Smooth muscle cell (in vitro differentiated cells): Measurements from ENCODE around the gene CCDC174. TPM values are rescaled to one million over a fixed set of nuclear protein-coding genes. Genes with fewer than 3 reads are reported as not detected.

Source experiments
- DNase-seq: peaks from one replicate; lab custom pipeline; 2025; ENCODE audit not compliant: unreplicated experiment; lab: John Stamatoyannopoulos, UW
- H2AFZ ChIP-seq: fragments of 200-600 bp; sonication (generic); 2 replicates; pipeline ENCODE4 v1.6.0; 2016; ENCODE audit warnings: antibody characterized with exemption, low read depth, mild to moderate bottlenecking
- H3F3A ChIP-seq: fragments of 200-600 bp; sonication (generic); 2 replicates; pipeline ENCODE4 v1.6.0; 2017; ENCODE audit warnings: antibody characterized with exemption, low read depth
- H3K27ac ChIP-seq: fragments of 200-600 bp; sonication (generic); 2 replicates; pipeline ENCODE4 v1.5.1; 2016; ENCODE audit warnings: low read depth, mild to moderate bottlenecking
- H3K27me3 ChIP-seq: fragments of 200-600 bp; sonication (generic); 2 replicates; pipeline ENCODE4 v1.6.1; 2016; ENCODE audit warnings: low read depth, mild to moderate bottlenecking
- H3K36me3 ChIP-seq: fragments of 200-600 bp; sonication (generic); 2 replicates; pipeline ENCODE4 v1.5.1; 2016; ENCODE audit warnings: low read depth
- H3K4me1 ChIP-seq: fragments of 200-600 bp; sonication (generic); 2 replicates; pipeline ENCODE4 v1.5.1; 2016; ENCODE audit warnings: low read depth
- H3K4me2 ChIP-seq: fragments of 200-600 bp; sonication (generic); 2 replicates; pipeline ENCODE4 v1.6.0; 2016; ENCODE audit warnings: mild to moderate bottlenecking
- H3K4me3 ChIP-seq: fragments of 200-600 bp; sonication (generic); 2 replicates; pipeline ENCODE4 v1.5.1; 2016; ENCODE audit warnings: mild to moderate bottlenecking
- H3K79me2 ChIP-seq: fragments of 200-600 bp; sonication (generic); 2 replicates; pipeline ENCODE4 v1.6.0; 2016; ENCODE audit warnings: low read depth, mild to moderate bottlenecking
- H3K9ac ChIP-seq: fragments of 200-600 bp; sonication (generic); 2 replicates; pipeline ENCODE4 v1.6.0; 2016; ENCODE audit warnings: low read depth
- H3K9me3 ChIP-seq: fragments of 200-600 bp; sonication (generic); replicated peaks from 2 replicates; pipeline ENCODE4 v1.5.1; 2016; ENCODE audit warnings: low read depth
- H4K20me1 ChIP-seq: fragments of 200-600 bp; sonication (generic); 2 replicates; pipeline ENCODE4 v1.6.0; 2016; ENCODE audit warnings: low read depth
- CTCF ChIP-seq: fragments of 200-600 bp; sonication (generic); IDR thresholded peaks from 2 replicates; pipeline ENCODE4 v1.5.1; 2017; ENCODE audit warnings: borderline replicate concordance, mild to moderate bottlenecking, antibody characterized with exemption; ENCODE audit not compliant: insufficient read depth, poor library complexity, severe bottlenecking
- WGBS: methylation state at CpG from one replicate; pipeline ENCODE4 v1.1.7; 2016; ENCODE audit warnings: low lambda C conversion rate; 5-methylcytosine and 5-hydroxymethylcytosine counted together
- polyA plus RNA-seq: library from polyadenylated mRNA; unstranded; fragments of >200 nt; fragmentation: Nextera tagmentation; extraction: Ambion mirVana; gene quantifications from 2 replicates; pipeline ENCODE4 v1.2.1, GENCODE V29; 2016
- total RNA-seq: library from RNA; depleted of rRNA; stranded (reverse); fragments of >200 nt; gene quantifications from 2 replicates; pipeline ENCODE4 v1.2.3, GENCODE V29; 2014

The CCDC174 gene
- total and polyA plus RNA-seq, 2 experiments from 2014 or later = 9.7 to 20.5 TPM

- Histone ChIP-seq H3F3A (no peaks in the 10 kb centered on the region), H4K20me1 (no peaks in the 10 kb centered on the region), H3K4me3 (no peak overlapping the region), H3K27me3 (peaks cover 22% of the 10 kb centered on the region), H3K4me1 (peaks cover 5% of the 10 kb centered on the region), H3K9me3 (no peaks in the 10 kb centered on the region), H3K27ac (no peak overlapping the region), H3K36me3 (no peaks in the 10 kb centered on the region), H3K4me2 (no peak overlapping the region), H2AFZ (no peak overlapping the region), H3K9ac (no peak overlapping the region), H3K79me2 (peaks cover 1% of the 10 kb centered on the region)
- no peak for DNase-seq
- TF ChIP-seq CTCF = no peak
- WGBS = 78% methylated on average over 9 of the region's 9 CpGs
Observed at GRCh38 chr3:14646589-14647413, 4.8 kb upstream of the CCDC174 start.

- Histone ChIP-seq H3K4me3 (no peak overlapping the region), H3F3A (no peaks in the 10 kb centered on the region), H3K79me2 (peaks cover 14% of the 10 kb centered on the region), H3K4me2 (no peak overlapping the region), H3K36me3 (no peaks in the 10 kb centered on the region), H3K27ac (no peak overlapping the region), H3K4me1 (peaks cover 17% of the 10 kb centered on the region), H3K9me3 (no peaks in the 10 kb centered on the region), H2AFZ (no peak overlapping the region), H4K20me1 (no peaks in the 10 kb centered on the region), H3K9ac (no peak overlapping the region), H3K27me3 (peaks cover 14% of the 10 kb centered on the region)
- 92% methylated on average over 19 of the region's 19 CpGs for WGBS
- TF ChIP-seq CTCF = no peak
- DNase-seq = no peak
Observed at GRCh38 chr3:14647976-14648955, 3.3 kb upstream of the CCDC174 start.

GRCh38 chr3:14649466-14649865 is 2.1 kb upstream of the CCDC174 start:
- peaks cover 18% of the 10 kb centered on the region for H3K4me1 ChIP-seq
- H3K27me3 ChIP-seq = peaks cover 2% of the 10 kb centered on the region
- no peak for TF ChIP-seq CTCF
- no peak overlapping the region for H3K27ac ChIP-seq
- H3K4me3 ChIP-seq = no peak overlapping the region
- H3K4me2 ChIP-seq = no peak overlapping the region
- DNase-seq = no peak
- no peaks in the 10 kb centered on the region for H3K36me3 ChIP-seq
- H4K20me1 ChIP-seq = no peaks in the 10 kb centered on the region
- no peak overlapping the region for H3K9ac ChIP-seq
- H2AFZ ChIP-seq = no peak overlapping the region
- no peaks in the 10 kb centered on the region for H3K9me3 ChIP-seq
- no peaks in the 10 kb centered on the region for H3F3A ChIP-seq
- H3K79me2 ChIP-seq = peaks cover 15% of the 10 kb centered on the region
- 91% methylated on average over 2 of the region's 2 CpGs for WGBS
